Psoas muscle (tissue), 8 donors: Measurements from ENCODE around the gene TSPAN10. TPM values are rescaled to one million over a fixed set of nuclear protein-coding genes. Genes with fewer than 3 reads are reported as not detected.

Experiments used
- ATAC-seq, 4 donors: fragments of 200-7000 bp; cut with Tn5 transposase; one replicate each; pipeline ENCODE4 v1.9.1; 2020; ENCODE audit warnings: moderate library complexity in 3 of 4, mild to moderate bottlenecking in 2 of 4
- DNase-seq, 2 donors: peaks; one replicate each; pipeline ENCODE4 v3.0.0-alpha.2; 2020
- H3K27ac ChIP-seq: fragments of 200-600 bp; one replicate; pipeline ENCODE4 v1.8.0; 2022
- H3K27me3 ChIP-seq, 3 donors: fragments of 200-600 bp in 1 of 3; one replicate each; pipeline versions ENCODE4 v1.6.1 to v1.8.0; 2013 to 2022; ENCODE audit warnings: low read length in 2 of 3, mild to moderate bottlenecking in 2 of 3, moderate library complexity in 1 of 3; ENCODE audit not compliant: insufficient read depth in 3 of 3
- H3K36me3 ChIP-seq, 2 donors: fragments of 200-600 bp in 1 of 2; one replicate each; pipeline versions ENCODE4 v1.6.1 to v1.8.0; 2013 to 2022; ENCODE audit warnings: low read depth in 1 of 2, mild to moderate bottlenecking in 1 of 2, moderate library complexity in 1 of 2; ENCODE audit not compliant: insufficient read depth in 1 of 2
- H3K4me1 ChIP-seq: fragments of 200-600 bp; one replicate; pipeline ENCODE4 v1.8.0; 2022
- H3K4me3 ChIP-seq: fragments of 200-600 bp; one replicate; pipeline ENCODE4 v1.8.0; 2022; ENCODE audit warnings: mild to moderate bottlenecking
- H3K9me3 ChIP-seq: fragments of 200-600 bp; one replicate; pipeline ENCODE4 v1.8.0; 2022
- WGBS, 3 donors: extraction: QIAGEN DNeasy Blood & Tissue Kit; methylation state at CpG; one replicate each; pipeline versions ENCODE4 v1.1.6 to v1.1.7; 2013; 5-methylcytosine and 5-hydroxymethylcytosine counted together
- intact Hi-C, 2 donors: fragments of 100-400 bp; cut with DNase I; formaldehyde crosslinking; loops; one replicate each; pipeline versions ENCODE4 v1.11.0 to v1.14.2; 2022
- polyA plus RNA-seq, 3 donors: library from polyadenylated mRNA; stranded (reverse); fragments of 200-250 nt; gene quantifications; one replicate each; pipeline ENCODE4 v1.2.3, GENCODE V29; 2013
- total RNA-seq, 4 donors: library from RNA; stranded (reverse); fragmentation: NEBNext Ultra II Directional in 2 of 4; extraction: Animal tissue kit (Norgen Biotek cat#: 25700) in 2 of 4; gene quantifications; one replicate each; pipeline versions ENCODE4 v1.2.1 to v1.2.4, GENCODE V29; 2021 to 2023
- TF ChIP-seq, protein P1 (sequence below): fragments of 200-600 bp; IDR thresholded peaks from one replicate; pipeline ENCODE4 v1.8.0; 2022; ENCODE audit warnings: antibody characterized with exemption
- donor health status: healthy with polysubstance abuse.
- donor health status: DM: no; HTN: no; CAD: no; lungs with moderate emphysema.
- donor health status: Bipolar disorder and iron deficiency.
- donor health status: healthy.
- donor health status: DM: yes; HTN: yes; CAD: no.
- donor health status: DM: no; HTN: no; CAD: no.
- donor health status: DM: no; HTN: no; CAD: no.
- donor health status: DM: yes; HTN: yes; CAD: no.

Gene TSPAN10
- total and polyA plus RNA-seq, 7 donors, result 0.09 to 0.67 (median 0.22) TPM; not detected in 2

DNA sequence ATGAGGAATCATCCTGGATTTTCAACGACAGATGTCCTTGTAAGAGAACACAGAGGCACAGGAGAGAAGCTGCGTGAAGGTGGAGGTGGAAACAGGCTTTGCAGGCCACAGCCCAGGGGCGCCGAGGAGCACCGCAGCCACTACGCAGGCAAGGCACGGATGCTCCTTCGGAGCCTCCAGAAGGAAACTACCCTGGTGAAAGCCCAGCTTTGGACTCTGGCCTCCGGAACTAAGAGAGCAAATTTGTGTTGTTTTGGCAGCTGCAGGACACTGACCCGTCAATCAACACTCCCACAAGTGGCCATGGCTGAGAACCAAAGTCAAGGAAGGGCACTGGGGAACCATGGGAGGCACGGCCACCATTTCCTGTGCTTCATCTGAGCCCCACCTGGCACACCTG, 43.2 kb downstream of the TSPAN10 start:
- Histone ChIP-seq H3K27ac (no peak overlapping the region), H3K4me3 (no peak overlapping the region), H3K9me3 (no peaks in the 10 kb centered on the region), H3K27me3 (no peaks in the 10 kb centered on the region), H3K4me1 (peaks cover 11% of the 10 kb centered on the region), H3K36me3 (peaks cover 0 to 6% of the 10 kb centered on the region in 2 donors)
- no peak for DNase-seq
- intact Hi-C loops, result loop anchor here in 1 of 2 donors (5.0 kb wide), 1 partner anchor 43 kb away; the partner anchor contains the start of genes NPLOC4 and TSPAN10
- TF ChIP-seq, protein P1, sequence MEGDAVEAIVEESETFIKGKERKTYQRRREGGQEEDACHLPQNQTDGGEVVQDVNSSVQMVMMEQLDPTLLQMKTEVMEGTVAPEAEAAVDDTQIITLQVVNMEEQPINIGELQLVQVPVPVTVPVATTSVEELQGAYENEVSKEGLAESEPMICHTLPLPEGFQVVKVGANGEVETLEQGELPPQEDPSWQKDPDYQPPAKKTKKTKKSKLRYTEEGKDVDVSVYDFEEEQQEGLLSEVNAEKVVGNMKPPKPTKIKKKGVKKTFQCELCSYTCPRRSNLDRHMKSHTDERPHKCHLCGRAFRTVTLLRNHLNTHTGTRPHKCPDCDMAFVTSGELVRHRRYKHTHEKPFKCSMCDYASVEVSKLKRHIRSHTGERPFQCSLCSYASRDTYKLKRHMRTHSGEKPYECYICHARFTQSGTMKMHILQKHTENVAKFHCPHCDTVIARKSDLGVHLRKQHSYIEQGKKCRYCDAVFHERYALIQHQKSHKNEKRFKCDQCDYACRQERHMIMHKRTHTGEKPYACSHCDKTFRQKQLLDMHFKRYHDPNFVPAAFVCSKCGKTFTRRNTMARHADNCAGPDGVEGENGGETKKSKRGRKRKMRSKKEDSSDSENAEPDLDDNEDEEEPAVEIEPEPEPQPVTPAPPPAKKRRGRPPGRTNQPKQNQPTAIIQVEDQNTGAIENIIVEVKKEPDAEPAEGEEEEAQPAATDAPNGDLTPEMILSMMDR, result no peak
- no peak for ATAC-seq
- WGBS, 3 donors, result 57 to 67% (median 59%) methylated on average over 11 of the region's 11 CpGs

DNA sequence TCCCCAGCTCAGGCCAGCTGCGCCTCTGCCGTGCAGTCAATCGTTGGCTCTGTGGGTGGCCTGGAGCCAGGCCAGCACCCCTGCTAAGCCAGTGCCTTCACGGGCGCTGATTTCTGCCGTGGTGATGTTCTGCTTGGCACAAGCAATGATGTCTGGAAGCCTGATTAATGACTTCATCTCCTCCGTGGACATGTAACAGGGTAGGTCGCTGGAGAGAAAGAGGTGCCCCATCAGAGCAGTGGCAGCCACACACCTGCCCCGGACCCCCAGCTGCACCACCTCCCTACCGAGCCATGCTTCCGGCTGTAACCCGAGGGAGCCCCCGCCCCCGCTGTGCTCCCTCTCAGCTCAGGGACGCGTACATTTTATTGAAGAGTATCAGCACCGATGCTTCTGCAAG, 44.7 kb downstream of the TSPAN10 start:
- intact Hi-C loops, result loop anchor here in 1 of 2 donors (5.0 kb wide), 1 partner anchor 44 kb away; the partner anchor contains the start of genes NPLOC4 and TSPAN10
- Histone ChIP-seq H3K36me3 (peaks cover 0 to 19% of the 10 kb centered on the region in 2 donors), H3K4me3 (no peak overlapping the region), H3K27ac (no peak overlapping the region), H3K9me3 (no peaks in the 10 kb centered on the region), H3K27me3 (no peaks in the 10 kb centered on the region), H3K4me1 (peaks cover 15% of the 10 kb centered on the region)
- TF ChIP-seq, protein P1, result no peak
- 45 to 50% (median 46%) methylated on average over 12 to 17 of the region's 17 CpGs for WGBS, 3 donors
- DNase-seq (peak in 1 of 2 donors; percentile 50), ATAC-seq (no peak)

DNA sequence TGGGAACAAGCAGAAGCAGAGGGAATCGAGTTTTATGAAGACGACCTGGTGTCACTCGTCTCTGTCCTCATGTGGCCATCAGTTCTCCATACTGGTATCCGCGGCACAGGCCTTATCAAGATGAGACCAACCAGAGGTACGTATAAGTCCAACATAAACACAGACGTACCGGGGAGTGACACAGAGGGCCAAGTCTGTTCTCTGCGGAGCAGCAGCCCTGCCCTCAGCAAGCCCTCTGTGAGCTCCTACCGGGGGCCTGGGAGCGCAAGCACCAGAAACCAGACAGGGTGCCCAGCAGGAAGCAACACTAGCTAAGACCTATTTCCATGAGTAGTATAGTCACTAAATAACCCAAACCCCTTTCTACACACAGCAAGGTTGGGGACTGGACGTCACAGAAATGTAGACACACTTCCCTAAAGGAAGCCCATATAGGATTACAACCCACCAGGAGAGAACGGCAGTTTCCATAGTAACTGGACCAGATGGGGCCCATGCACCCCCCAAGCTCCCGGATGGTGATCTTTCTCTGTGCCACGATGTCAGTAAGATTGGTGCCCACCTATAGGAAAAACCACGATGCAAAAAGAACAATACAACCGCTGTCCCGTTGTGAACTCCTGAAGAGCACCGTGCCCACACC, 45.7 kb downstream of the TSPAN10 start:
- peak overlapping the region; percentile 84 for H3K27ac ChIP-seq
- H3K4me3 ChIP-seq, result peak overlapping the region; percentile 97
- H3K9me3 ChIP-seq, result no peaks in the 10 kb centered on the region
- intact Hi-C loops, result loop anchor here in 1 of 2 donors (5.0 kb wide), 1 partner anchor 45 kb away; the partner anchor contains the start of genes NPLOC4 and TSPAN10
- no peak for ATAC-seq
- peaks cover 15% of the 10 kb centered on the region for H3K4me1 ChIP-seq
- 39 to 41% (median 41%) methylated on average over 19 of the region's 19 CpGs for WGBS, 3 donors
- no peaks in the 10 kb centered on the region for H3K27me3 ChIP-seq
- TF ChIP-seq, protein P1, result no peak
- DNase-seq, result no peak
- H3K36me3 ChIP-seq, result peaks cover 4 to 30% of the 10 kb centered on the region in 2 donors

DNA sequence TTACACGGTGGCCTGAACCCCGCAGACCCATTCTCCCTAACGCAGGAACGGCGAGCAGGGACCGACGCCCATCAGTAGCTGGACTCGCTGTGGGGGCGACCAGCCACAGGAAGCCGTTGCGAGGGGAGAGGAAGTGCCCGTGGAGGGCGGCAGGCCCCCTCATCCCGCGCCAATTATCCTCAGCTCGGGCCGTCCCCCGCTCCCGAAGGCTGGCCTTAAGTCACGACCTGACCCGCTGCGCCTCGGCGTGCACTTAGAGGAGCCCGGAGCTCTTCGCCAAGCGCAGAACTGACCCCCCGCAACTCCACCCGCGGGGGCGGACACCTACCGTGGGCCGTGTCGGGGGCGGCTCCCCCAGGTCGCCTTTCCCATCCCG, 46.2 kb downstream of the TSPAN10 start:
- intact Hi-C loops, result loop anchor here in 1 of 2 donors (5.0 kb wide), 1 partner anchor 46 kb away; the partner anchor contains the start of genes NPLOC4 and TSPAN10
- H3K36me3 ChIP-seq, result peaks cover 8 to 35% of the 10 kb centered on the region in 2 donors

More for the DNA sequence above, 46.2 kb downstream of the TSPAN10 start:
- DNase-seq (no peak), ATAC-seq (peak in 1 of 4 donors; percentile 4)
- Histone ChIP-seq H3K4me3 (peak overlapping the region; percentile 97), H3K27me3 (no peaks in the 10 kb centered on the region), H3K9me3 (no peaks in the 10 kb centered on the region), H3K4me1 (peaks cover 15% of the 10 kb centered on the region), H3K27ac (peak overlapping the region; percentile 84)
- 0 to 1% (median 1%) methylated on average over 33 to 37 of the region's 37 CpGs for WGBS, 3 donors
- TF ChIP-seq, protein P1, result no peak
